H1 (cell line): Measurements from ENCODE around the gene PLCXD1. TPM values are rescaled to one million over a fixed set of nuclear protein-coding genes. Genes with fewer than 3 reads are reported as not detected.

ENCODE experiments used
- CHD7 ChIP-seq: fragments of 300-600 bp; sonication (generic); IDR thresholded peaks from 2 replicates; pipeline ENCODE4 v1.7.1; 2012; ENCODE audit warnings: low read length, moderate library complexity, mild to moderate bottlenecking, inconsistent platforms; ENCODE audit not compliant: insufficient replicate concordance
- NANOG ChIP-seq: IDR thresholded peaks from 2 replicates; pipeline ENCODE4 v1.6.1; 2011; ENCODE audit warnings: low read length, low read depth, mild to moderate bottlenecking, inconsistent platforms; ENCODE audit not compliant: insufficient read depth, poor library complexity, severe bottlenecking
- polyA plus RNA-seq, 7 experiments: library from polyadenylated mRNA; depleted of rRNA in 3 of 7; stranded (reverse) in 5 of 7; unstranded in 2 of 7; fragments of >200 nt in 5 of 7; fragments of 200-250 nt in 2 of 7; gene quantifications; 1 replicate in 5 of 7; 2 replicates in 1 of 7; 4 replicates in 1 of 7; pipeline versions ENCODE4 v1.2.1 to v1.2.3, GENCODE V29; 2011 to 2013; ENCODE audit warnings: missing spikeins in 2 of 7, mixed read lengths in 2 of 7
- total RNA-seq: library from RNA; stranded (reverse); fragmentation: NEBNext Ultra II Directional; extraction: Animal tissue kit (Norgen Biotek cat#: 25700); gene quantifications from 2 replicates; pipeline ENCODE4 v1.2.1, GENCODE V29; 2021

PLCXD1 gene
- total and polyA plus RNA-seq, 2 of the 8 experiments (the other 6 are each of a cell fraction or from before 2014, with no cell fraction given), result 93.6 to 124 TPM

GRCh38 chrX:252244-252956, 28.8 kb upstream of the PLCXD1 start (continued):
- TF ChIP-seq CHD7 (no peak), NANOG (no peak)
